GM12873 (cell line): Measurements from ENCODE around the gene ATP13A3.

Source experiments
- CTCF ChIP-seq: IDR thresholded peaks from 2 replicates; pipeline ENCODE4 v1.5.1; 2012; ENCODE audit warnings: low read depth, mild to moderate bottlenecking, moderate library complexity, low read length, control low read depth; ENCODE audit not compliant: insufficient read depth; ENCODE audit errors: missing control alignments

The ATP13A3 gene

GRCh38 chr3:194364652-194365434 lies 122.0 kb downstream of the ATP13A3 start:
- no peak for TF ChIP-seq CTCF

GRCh38 chr3:194364314-194364651 lies 122.5 kb downstream of the ATP13A3 start:
- TF ChIP-seq CTCF = no peak

- TF ChIP-seq CTCF = no peak
Measured at GRCh38 chr3:194360568-194360967, 126.2 kb downstream of the ATP13A3 start.

- no peak for TF ChIP-seq CTCF
Measured at GRCh38 chr3:194357681-194358080, 129.1 kb downstream of the ATP13A3 start.

- TF ChIP-seq CTCF = no peak
Measured at GRCh38 chr3:194355379-194355778, 131.4 kb downstream of the ATP13A3 start.

- no peak for TF ChIP-seq CTCF
Measured at GRCh38 chr3:194354315-194354714, 132.5 kb downstream of the ATP13A3 start.
